Activated T-cell treated with anti-CD3 and anti-CD28 coated beads, Interleukin-2, amount 50 U/mL, for 72 hours (primary cell): Measurements from ENCODE around the gene APC2. TPM values are rescaled to one million over a fixed set of nuclear protein-coding genes. Genes with fewer than 3 reads are reported as not detected.
A peak's percentile ranks its signal among the peaks of the same experiment; 100 is the strongest.
"Not testable (repeated sequence)": the region's sequence is repeated elsewhere in the genome, so short reads cannot be mapped to it uniquely, and the experiment has no call there.

Experiments used
- ATAC-seq, 2 donors: fragments of 150-1000 bp; cut with Tn5 transposase; replicated peaks in 1 of 2; 2 replicates each; pipeline ENCODE4 v1.10.0; 2021; ENCODE audit warnings: moderate library complexity in 2 of 2, mild to moderate bottlenecking in 1 of 2
- DNase-seq, 2 donors: peaks; one replicate each; pipeline ENCODE4 v3.0.0; 2021 to 2022; ENCODE audit warnings: mixed read lengths in 1 of 2
- H3K27ac Mint-ChIP-seq: one replicate; pipeline ENCODE4 v1.8.0; 2022; ENCODE audit warnings: mild to moderate bottlenecking, moderate library complexity, mixed read lengths
- H3K27me3 Mint-ChIP-seq: one replicate; pipeline ENCODE4 v1.8.0; 2022; ENCODE audit warnings: low read depth, mixed read lengths
- H3K36me3 Mint-ChIP-seq, 2 donors: one replicate each; pipeline ENCODE4 v1.8.0; 2022; ENCODE audit warnings: mixed read lengths in 2 of 2, mild to moderate bottlenecking in 1 of 2; ENCODE audit not compliant: insufficient read depth in 2 of 2
- H3K4me1 Mint-ChIP-seq: one replicate; pipeline ENCODE4 v1.8.0; 2022; ENCODE audit warnings: low read depth, mixed read lengths
- H3K4me3 Mint-ChIP-seq, 2 donors: one replicate each; pipeline ENCODE4 v1.8.0; 2022; ENCODE audit warnings: mild to moderate bottlenecking in 2 of 2, mixed read lengths in 2 of 2, moderate library complexity in 2 of 2
- H3K9me3 Mint-ChIP-seq, 2 donors: one replicate each; pipeline ENCODE4 v1.8.0; 2022; ENCODE audit warnings: mixed read lengths in 2 of 2
- total RNA-seq, 2 donors: library from RNA; stranded (reverse); gene quantifications; one replicate each; pipeline ENCODE4 v1.2.3, GENCODE V29; 2022

APC2 gene
- total RNA-seq, 2 donors from 2014 or later = 0.02 to 0.14 TPM

DNA sequence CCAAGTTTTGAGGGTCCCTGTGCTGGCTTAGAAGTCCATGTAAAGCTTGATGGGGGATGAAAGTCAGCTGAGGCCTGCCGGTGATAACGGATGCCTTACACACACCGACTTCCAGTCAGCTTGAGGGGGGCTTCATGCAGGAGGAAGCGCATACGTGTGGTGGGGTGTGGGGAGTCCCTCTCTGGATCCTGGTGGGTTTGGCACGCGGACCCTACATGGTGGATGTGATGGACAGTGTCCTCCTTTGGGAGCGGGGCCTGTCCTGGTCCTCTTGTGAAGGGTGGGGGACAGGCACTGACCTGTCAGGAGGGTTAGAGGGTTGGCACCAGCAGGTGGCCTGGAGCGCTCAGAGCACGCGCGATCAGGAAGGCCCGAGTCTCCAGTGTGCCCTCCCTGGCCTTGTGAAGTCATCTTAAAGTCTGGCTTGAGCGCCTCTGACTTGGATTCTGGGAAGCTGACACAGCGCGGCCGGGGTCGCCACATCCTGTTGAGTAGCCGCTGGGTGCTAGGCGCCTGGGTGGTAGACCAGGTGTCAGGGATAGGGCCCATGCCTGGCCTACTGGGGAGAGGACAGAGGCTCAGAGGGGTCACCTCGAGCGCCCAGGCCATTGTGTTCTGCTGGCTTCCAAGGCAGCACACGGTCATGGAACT lies 39.7 kb upstream of the APC2 start:
- H3K36me3 Mint-ChIP-seq = peaks cover 2 to 8% of the 10 kb centered on the region in 2 donors
- no peak for ATAC-seq
- H3K4me1 Mint-ChIP-seq = peaks cover 58% of the 10 kb centered on the region
- H3K9me3 Mint-ChIP-seq = no peaks in the 10 kb centered on the region
- H3K4me3 Mint-ChIP-seq = peak overlapping the region; percentile 96 to 99
- H3K27me3 Mint-ChIP-seq = no peaks in the 10 kb centered on the region
- H3K27ac Mint-ChIP-seq = peak overlapping the region; percentile 93
- DNase-seq = peak; percentile 30 to 53

DNA sequence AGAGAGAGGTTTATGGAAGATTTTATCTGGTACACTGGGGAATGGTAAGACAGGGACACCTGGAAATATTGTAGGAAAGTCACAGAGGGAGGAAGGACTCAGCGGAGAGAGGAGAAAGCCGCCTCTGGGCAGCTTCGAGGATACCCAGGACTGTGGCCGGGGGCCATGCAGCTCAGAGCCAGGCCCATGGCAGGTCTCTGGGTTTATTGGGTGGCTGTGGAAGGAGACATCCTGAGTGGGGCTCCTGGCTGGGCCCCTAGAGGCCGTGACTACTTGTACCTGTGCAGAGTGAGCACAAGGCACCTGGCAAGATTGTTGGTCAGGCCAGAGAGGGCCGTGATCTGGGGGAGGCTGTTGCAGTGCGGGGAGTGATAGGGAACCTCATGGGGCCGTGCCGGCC lies 39.1 kb upstream of the APC2 start:
- Mint-ChIP-seq H3K27ac (peak overlapping the region; percentile 93), H3K4me3 (peak overlapping the region; percentile 96 to 99), H3K27me3 (no peaks in the 10 kb centered on the region), H3K36me3 (peaks cover 2 to 9% of the 10 kb centered on the region in 2 donors), H3K4me1 (peaks cover 64% of the 10 kb centered on the region), H3K9me3 (no peaks in the 10 kb centered on the region)
- DNase-seq (no peak), ATAC-seq (no peak)

DNA sequence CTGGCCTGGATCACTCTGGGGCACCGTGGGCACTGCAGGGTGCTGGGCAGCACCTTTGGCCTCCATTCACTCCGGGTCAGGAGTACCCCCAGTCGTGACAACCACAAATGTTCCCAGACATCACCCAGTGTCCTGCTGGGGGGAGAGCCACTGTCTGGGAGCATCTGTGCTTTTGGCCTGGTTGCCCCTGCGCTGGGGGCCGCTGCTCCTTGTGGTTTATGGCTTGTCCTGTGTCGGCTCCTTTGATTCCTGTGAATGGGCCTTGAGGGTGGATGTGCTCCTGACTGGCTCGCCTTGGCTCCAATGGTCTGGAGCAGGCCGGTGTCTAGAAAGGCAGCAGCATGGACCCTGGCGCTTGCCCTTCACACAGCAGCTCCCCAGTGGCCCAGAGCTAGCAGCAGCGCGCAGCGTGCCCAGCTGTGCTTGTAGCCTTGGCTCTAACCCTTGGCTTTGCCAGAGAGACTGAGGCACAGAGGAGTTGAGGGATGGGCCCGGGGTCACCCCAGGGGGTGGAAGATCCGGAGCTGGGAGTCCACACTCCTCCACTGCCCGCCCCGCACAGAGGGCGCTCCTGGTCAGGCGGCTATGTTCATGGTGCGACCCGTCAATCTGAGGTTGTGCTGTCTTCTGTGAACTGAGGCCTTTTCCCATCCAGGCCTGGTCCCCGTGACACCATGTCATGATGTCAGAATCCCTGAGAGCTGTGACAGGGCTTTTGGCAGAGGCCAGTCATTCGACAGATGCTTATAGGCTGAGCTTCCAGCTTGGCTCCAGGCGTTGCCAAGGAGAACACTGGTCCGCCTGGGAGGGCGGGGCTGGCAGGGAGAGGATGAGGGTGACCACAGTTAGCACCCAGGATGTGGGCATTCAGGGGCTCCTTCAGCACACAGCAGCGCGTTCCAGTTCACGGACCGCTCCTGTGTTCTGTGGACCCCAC lies 38.4 kb upstream of the APC2 start:
- Mint-ChIP-seq H3K4me3 (peak overlapping the region; percentile 96 to 99), H3K27me3 (no peaks in the 10 kb centered on the region), H3K36me3 (peaks cover 2 to 10% of the 10 kb centered on the region in 2 donors), H3K27ac (peak overlapping the region; percentile 93), H3K4me1 (peaks cover 63% of the 10 kb centered on the region), H3K9me3 (no peaks in the 10 kb centered on the region)
- DNase-seq (peak in 1 of 2 donors; percentile 31), ATAC-seq (no peak)

DNA sequence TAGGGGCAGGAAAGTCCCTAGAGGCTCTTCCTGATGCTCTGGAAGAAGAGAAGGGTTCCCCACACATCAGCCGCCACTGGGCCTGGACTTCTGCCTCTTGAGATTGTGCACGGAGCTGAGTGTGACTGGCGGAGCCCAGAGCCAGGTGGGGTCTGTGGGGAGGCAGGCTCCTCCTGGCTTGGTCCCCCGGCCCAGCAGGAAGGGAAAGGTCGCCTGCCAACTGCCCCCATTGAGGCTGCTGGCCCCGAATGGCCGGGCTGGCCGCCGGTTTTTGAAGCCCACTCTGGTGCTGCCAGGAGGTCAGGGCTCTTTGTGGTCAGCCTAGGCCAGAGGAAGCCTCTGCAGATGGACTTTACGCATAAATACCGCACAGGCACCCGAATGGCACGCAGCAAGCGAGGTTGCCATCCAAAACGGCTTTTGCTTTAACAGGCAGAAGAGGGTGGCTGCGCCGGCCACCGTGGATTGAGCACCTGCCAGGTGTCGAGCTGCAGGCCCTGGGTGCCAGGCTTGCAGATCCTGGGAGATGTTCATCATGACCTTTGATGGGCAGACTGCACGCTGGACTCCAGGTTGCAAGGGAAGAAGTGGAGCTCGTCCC lies 37.5 kb upstream of the APC2 start:
- ATAC-seq (no peak), DNase-seq (no peak)
- Mint-ChIP-seq H3K27me3 (no peaks in the 10 kb centered on the region), H3K36me3 (peaks cover 2 to 13% of the 10 kb centered on the region in 2 donors), H3K4me1 (peaks cover 65% of the 10 kb centered on the region), H3K4me3 (peak overlapping the region in 1 of 2 donors; percentile 34), H3K9me3 (no peaks in the 10 kb centered on the region), H3K27ac (no peak overlapping the region)

DNA sequence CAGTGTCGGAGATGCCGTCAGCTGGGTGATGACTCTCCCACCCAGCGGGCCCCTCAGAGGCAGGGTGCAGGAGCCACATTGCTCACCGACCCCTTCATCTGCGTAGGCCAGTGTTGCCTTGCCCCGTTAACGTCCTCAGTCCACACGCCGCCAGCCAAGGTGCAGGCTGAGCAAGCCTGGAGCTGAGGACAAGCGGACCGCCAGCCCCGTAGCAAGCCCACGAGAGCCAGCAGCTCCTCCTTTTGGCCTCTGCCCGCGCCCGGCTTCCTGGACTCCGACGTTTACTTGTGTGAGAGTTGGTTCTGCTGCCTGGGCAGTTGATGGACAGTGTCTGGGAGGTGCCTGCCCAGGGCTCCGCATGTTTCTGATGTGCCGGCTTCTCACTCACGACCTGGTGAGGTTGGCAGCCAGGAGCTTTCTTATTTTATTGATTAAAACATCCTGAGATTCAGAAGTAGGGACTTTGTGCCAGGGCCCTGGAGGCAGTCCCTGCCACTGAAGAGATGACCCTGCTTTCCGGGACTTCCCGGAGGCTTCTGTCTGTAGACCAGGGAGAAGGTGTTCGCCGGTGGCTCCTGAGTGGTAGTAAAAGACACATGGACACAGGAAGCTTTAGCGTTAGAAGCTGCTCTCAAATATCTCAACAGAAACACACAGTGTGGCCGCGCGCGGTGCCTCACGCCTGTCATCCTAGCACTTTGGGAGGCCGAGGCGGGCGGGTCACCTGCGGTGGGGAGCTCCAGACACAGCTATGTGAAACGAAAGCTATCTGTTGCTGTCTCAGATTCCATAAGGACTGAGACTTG lies 36.7 kb upstream of the APC2 start:
- Mint-ChIP-seq H3K4me3 (peak overlapping the region; percentile 28 to 40), H3K27ac (peak overlapping the region; percentile 29), H3K4me1 (peaks cover 69% of the 10 kb centered on the region), H3K27me3 (no peaks in the 10 kb centered on the region), H3K36me3 (peaks cover 2 to 15% of the 10 kb centered on the region in 2 donors), H3K9me3 (no peaks in the 10 kb centered on the region)
- ATAC-seq (no peak), DNase-seq (no peak)

DNA sequence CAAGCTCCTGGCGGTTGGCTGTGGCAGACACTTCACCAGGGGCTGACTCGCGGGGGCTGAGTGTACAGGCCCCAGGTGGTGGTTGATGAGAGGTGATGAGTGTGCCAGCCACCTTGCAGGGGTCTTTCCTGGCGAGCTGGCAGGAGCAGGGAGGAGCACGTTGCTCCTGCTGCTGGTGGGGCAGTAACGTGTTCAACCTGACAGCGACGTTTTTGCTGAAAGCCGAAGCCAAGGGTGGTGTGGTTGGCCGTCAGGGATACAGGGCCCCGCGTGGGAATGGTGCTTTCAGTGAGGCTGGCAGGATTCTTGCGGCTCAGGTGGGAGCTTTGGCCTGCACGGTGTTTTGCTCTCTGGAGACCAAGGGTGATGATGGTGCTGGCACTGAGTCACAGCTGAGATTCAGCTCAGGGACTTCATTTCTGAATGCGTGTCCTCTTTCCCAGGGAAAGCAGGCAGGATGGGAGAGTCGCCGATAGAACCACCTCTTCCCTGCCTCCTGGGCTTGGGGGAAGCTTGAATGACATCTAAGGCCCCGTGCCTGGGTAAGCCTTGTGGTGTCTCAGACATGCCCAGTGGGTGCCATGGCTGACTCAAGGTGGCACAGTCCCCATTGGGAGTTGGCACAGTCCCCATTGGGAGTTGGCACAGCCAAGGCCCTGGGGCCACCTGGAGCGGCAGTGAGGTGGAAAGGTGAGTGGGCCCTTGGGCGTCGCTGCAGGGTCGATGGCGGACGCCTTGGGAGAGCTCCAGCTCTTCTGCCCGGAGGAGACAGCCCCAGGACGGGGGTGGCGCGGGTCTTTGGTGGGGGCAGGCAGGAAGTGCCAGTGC lies 33.7 kb upstream of the APC2 start:
- no peaks in the 10 kb centered on the region for H3K9me3 Mint-ChIP-seq
- no peaks in the 10 kb centered on the region for H3K27me3 Mint-ChIP-seq
- peak overlapping the region; percentile 64 for H3K27ac Mint-ChIP-seq
- H3K36me3 Mint-ChIP-seq = peaks cover 5 to 17% of the 10 kb centered on the region in 2 donors
- H3K4me1 Mint-ChIP-seq = peaks cover 42% of the 10 kb centered on the region
- ATAC-seq (no peak), DNase-seq (no peak)
- H3K4me3 Mint-ChIP-seq = peak overlapping the region in 1 of 2 donors; percentile 66

DNA sequence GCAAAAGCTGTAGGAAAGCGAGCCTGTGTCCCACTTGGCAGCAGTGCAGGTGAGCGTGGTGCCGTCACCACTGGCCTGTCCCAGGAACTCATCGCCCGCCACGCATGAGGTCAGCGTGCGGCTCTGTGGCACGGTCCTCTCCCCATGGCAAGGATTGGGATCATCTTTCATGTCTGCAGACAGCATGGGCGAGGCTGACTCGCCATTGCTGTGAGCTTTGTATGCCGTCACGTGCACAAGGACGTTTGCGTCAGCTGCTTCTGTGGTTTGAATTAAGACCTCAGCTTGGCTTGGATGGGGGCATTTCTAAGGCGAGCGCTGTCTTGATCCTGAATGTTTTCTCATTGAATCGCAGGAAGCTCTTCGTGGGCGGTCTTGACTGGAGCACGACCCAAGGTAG lies 32.8 kb upstream of the APC2 start:
- Mint-ChIP-seq H3K27me3 (no peaks in the 10 kb centered on the region), H3K9me3 (no peaks in the 10 kb centered on the region), H3K4me3 (no peak overlapping the region), H3K36me3 (peaks cover 5 to 17% of the 10 kb centered on the region in 2 donors), H3K27ac (no peak overlapping the region), H3K4me1 (peaks cover 33% of the 10 kb centered on the region)
- ATAC-seq = no peak
- DNase-seq = no peak

DNA sequence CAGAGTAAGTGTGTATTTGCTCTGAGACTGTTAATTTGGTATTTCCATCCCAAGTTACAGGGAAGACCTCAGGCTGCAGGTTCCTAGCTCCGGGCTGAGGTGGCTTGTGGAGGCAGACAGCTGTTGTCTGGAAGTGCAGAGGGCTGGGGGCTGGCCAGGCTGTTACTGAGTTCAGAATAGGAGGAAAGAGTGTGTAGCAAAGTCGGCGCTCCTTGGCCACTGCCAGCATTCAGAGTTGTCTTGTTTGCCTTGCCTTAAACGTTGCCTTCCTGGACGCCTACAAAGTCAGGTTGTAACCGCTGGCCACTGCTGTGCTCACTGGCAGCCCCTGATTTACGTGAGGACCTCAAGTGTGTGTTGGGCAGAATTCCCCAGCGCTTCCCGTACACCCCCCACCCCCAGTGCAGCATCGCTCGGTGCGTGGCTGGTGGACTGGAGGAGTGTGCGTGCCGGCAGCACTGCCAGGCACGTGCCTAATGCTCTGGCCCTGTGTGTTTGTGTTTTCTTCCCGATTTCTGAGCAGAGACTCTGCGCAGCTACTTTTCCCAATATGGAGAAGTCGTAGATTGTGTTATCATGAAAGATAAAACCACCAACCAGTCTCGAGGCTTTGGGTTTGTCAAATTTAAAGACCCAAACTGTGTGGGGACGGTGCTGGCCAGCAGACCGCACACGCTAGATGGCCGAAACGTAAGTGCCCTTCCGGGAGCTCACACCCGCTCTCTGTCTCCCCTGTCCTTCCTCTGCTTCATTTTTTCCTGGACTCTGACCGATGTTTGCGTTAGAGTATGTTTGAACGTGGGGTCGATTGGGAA lies 32.0 kb upstream of the APC2 start:
- peaks cover 31% of the 10 kb centered on the region for H3K4me1 Mint-ChIP-seq
- H3K27ac Mint-ChIP-seq = peak overlapping the region; percentile 48
- H3K27me3 Mint-ChIP-seq = no peaks in the 10 kb centered on the region
- H3K36me3 Mint-ChIP-seq = peaks cover 8 to 21% of the 10 kb centered on the region in 2 donors
- DNase-seq = no peak
- H3K9me3 Mint-ChIP-seq = no peaks in the 10 kb centered on the region
- no peak overlapping the region for H3K4me3 Mint-ChIP-seq
- ATAC-seq = no peak

DNA sequence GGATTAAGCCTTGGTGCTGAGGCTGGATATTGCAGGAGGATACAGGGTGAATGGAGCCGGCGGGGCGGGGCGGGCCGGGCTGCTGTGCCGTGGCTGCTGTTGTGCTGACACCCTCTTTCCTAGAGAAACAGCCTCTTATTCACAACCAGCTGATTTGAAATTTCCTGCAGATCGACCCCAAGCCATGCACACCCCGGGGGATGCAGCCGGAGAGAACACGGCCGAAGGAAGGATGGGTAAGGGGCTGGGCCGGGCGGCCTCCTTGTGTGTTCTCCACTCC lies 31.5 kb upstream of the APC2 start:
- H3K27ac Mint-ChIP-seq = no peak overlapping the region
- no peaks in the 10 kb centered on the region for H3K9me3 Mint-ChIP-seq
- H3K4me3 Mint-ChIP-seq = no peak overlapping the region
- H3K27me3 Mint-ChIP-seq = no peaks in the 10 kb centered on the region
- ATAC-seq = no peak
- no peak for DNase-seq
- peaks cover 10 to 25% of the 10 kb centered on the region in 2 donors for H3K36me3 Mint-ChIP-seq
- H3K4me1 Mint-ChIP-seq = peaks cover 25% of the 10 kb centered on the region

DNA sequence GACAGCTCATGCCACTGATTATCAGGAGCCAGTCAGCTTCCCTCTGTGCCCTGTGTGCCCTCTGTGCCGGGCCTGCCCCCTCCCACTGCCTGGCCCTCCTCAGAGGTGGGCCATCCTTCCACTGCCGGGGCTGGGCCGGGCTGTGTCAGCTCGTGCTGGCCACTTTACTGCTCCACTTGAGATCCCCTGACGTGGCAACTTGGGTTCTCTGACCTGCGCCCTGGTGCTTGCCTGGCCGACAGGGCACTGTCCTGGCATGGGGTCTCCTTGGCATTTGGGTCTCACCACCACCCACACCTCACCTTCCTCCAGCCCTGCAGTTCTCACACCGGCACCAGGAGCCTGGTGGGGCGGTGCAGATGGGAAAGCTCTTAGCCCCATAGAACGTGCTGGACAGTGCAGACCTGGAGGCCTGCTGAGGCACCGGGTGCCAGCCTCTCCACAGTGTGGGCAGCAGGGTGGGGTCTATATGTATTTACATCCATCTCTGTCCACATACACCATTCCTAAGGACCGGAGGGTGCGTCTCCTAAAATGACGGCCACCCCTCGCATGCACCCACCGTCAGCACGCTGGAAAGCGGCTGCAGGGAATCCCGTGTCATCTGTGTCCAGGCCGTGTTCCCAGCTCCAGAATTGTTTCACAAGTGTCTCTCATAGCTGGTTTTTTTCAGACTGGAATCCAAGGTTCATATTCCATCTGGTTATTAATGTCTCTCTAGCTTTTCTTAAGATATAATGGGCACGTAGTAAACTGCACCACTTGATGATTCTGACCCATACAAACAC lies 30.8 kb upstream of the APC2 start:
- Mint-ChIP-seq H3K4me1 (peaks cover 22% of the 10 kb centered on the region), H3K27ac (no peak overlapping the region), H3K4me3 (no peak overlapping the region), H3K36me3 (peaks cover 10 to 28% of the 10 kb centered on the region in 2 donors), H3K9me3 (no peaks in the 10 kb centered on the region), H3K27me3 (no peaks in the 10 kb centered on the region)
- ATAC-seq = no peak
- no peak for DNase-seq

DNA sequence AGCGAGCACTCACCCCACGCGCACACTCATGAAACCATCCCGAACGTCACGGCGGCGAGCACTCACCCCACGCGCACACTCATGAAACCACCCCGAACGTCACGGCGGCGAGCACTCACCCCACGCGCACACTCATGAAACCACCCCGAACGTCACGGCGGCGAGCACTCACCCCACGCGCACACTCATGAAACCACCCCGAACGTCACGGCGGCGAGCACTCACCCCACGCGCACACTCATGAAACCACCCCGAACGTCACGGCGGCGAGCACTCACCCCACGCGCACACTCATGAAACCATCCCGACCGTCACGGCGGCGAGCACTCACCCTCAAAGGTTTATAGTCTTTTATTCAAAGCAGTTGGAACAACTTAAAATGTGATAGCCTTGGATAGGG lies 29.8 kb upstream of the APC2 start:
- not testable (repeated sequence) for H3K4me3 Mint-ChIP-seq, H3K27me3 Mint-ChIP-seq, ATAC-seq, H3K9me3 Mint-ChIP-seq, DNase-seq, H3K27ac Mint-ChIP-seq
- Mint-ChIP-seq H3K4me1 (peaks cover 18% of the 10 kb centered on the region), H3K36me3 (peaks cover 10 to 31% of the 10 kb centered on the region in 2 donors)
